Esophagus muscularis mucosa (tissue), 4 donors: ENCODE results near the gene KRT82.

Source experiments
- CTCF ChIP-seq, 3 experiments: fragments of 200-600 bp in 2 of 3; fragments of 450-650 bp in 1 of 3; sonication (generic) in 2 of 3; IDR thresholded peaks; one replicate each; pipeline ENCODE4 v1.5.1; 2017 to 2019; ENCODE audit warnings: antibody characterized with exemption in 3 of 3, mild to moderate bottlenecking in 2 of 3, moderate library complexity in 1 of 3
- EP300 ChIP-seq: sonication (generic); formaldehyde crosslinking; IDR thresholded peaks from one replicate; pipeline ENCODE4 v1.6.1; 2017; ENCODE audit warnings: antibody characterized with exemption
- POLR2A ChIP-seq: fragments of 450-650 bp; IDR thresholded peaks from one replicate; pipeline ENCODE4 v1.6.1; 2017; ENCODE audit warnings: antibody characterized with exemption, moderate library complexity, mild to moderate bottlenecking, low read depth
- POLR2AphosphoS5 ChIP-seq, 2 donors: sonication (generic); formaldehyde crosslinking; IDR thresholded peaks; one replicate each; pipeline ENCODE4 v1.6.1; 2017; ENCODE audit warnings: antibody characterized with exemption in 2 of 2

DNA sequence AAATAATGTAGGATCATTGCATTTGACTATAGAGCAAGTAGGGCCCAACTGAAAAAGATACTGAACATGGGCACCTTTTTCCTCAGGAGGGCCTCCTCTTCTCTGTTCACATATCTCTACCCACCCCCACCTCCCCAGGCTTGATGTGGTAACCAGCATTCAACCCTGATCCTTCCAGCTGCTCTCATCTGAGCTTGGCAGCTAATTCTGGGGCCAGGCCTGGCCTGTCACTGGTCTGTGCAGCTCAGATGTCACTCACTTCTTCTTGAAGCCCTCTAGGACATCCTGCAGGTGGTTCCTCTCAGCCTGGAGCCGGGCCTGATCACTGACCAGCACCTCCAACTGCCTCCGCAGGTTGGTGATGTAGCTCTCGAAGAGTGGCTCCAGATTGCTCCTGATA lies 22.8 kb downstream of the KRT82 start:
- TF ChIP-seq CTCF (IDR thresholded peaks at IDR 0.05) (no peak), EP300 (no peak), POLR2A (no peak), POLR2AphosphoS5 (IDR thresholded peaks at IDR 0.05) (no peak)
